D721Med (cell line): ENCODE measurements around the gene SCAPER.
"Not testable (repeated sequence)": the region's sequence is repeated elsewhere in the genome, so short reads cannot be mapped to it uniquely, and the experiment has no call there.

Experiments
- DNase-seq: peaks from one replicate; pipeline ENCODE4 v3.0.0; 2011; ENCODE audit warnings: low spot score; ENCODE audit not compliant: insufficient read length
- FAIRE-seq: peaks from 2 replicates; lab custom pipeline; 2011; peaks lifted over from hg19 to GRCh38; lab: Jason Lieb, UNC
- CTCF ChIP-seq: IDR thresholded peaks from 2 replicates; pipeline ENCODE4 v1.5.1; 2012; ENCODE audit warnings: mild to moderate bottlenecking, control low read depth; ENCODE audit not compliant: insufficient read depth; ENCODE audit errors: missing control alignments

Gene SCAPER

GRCh38 chr15:76321171-76321570 lies 584.0 kb downstream of the SCAPER start:
- DNase-seq (no peak), FAIRE-seq (no peak)
- no peak for TF ChIP-seq CTCF

- FAIRE-seq (no peak), DNase-seq (no peak)
- no peak for TF ChIP-seq CTCF
Measured at GRCh38 chr15:76320012-76320411, 585.1 kb downstream of the SCAPER start.

- no peak for TF ChIP-seq CTCF
- FAIRE-seq (no peak), DNase-seq (no peak)
Measured at GRCh38 chr15:76313731-76314130, 591.4 kb downstream of the SCAPER start.

- FAIRE-seq, DNase-seq: not testable (repeated sequence)
Measured at GRCh38 chr15:76313175-76313567, 592.0 kb downstream of the SCAPER start.

- FAIRE-seq (no peak), DNase-seq (no peak)
- no peak for TF ChIP-seq CTCF
Measured at GRCh38 chr15:76312540-76313174, 592.5 kb downstream of the SCAPER start.

GRCh38 chr15:76311100-76311953 lies 593.8 kb downstream of the SCAPER start, which contains the start of gene ETFA:
TSS of gene ETFA (minus strand) at chr15:76311469. CDS start at chr15:76311388, 81 bp downstream.
- TF ChIP-seq CTCF: no peak
- no peak for FAIRE-seq

GRCh38 chr15:76310475-76311099 lies 594.6 kb downstream of the SCAPER start:
- no peak for TF ChIP-seq CTCF
- FAIRE-seq (no peak), DNase-seq (no peak)

More at GRCh38 chr15:76311100-76311953, 593.8 kb downstream of the SCAPER start, which contains the start of gene ETFA:
- DNase-seq: peak; percentile 99
